ENCODE measurements around the gene KIAA1958. TPM values are rescaled to one million over a fixed set of nuclear protein-coding genes. Genes with fewer than 3 reads are reported as not detected.
A peak's percentile ranks its signal among the peaks of the same experiment; 100 is the strongest.

The KIAA1958 gene
- polyA plus RNA-seq, 2 of the 4 experiments (the other 2 are of a cell fraction), result 2.2 to 3.7 TPM

GRCh38 chr9:112575107-112575506 is 88.5 kb downstream of the KIAA1958 start:
- no peak for FAIRE-seq
- CTCF ChIA-PET, result no interaction called here
- TF ChIP-seq MAFK (IDR thresholded peaks at IDR 0.05; ENCODE audit: partially characterized antibody) (peak; percentile 84), HOXB5 (CRISPR knock-in tag; IDR thresholded peaks at IDR 0.05) (no peak)
- H3K27ac ChIP-seq, result no peak overlapping the region
- POLR2A ChIA-PET, result no interaction called here
- peaks cover 5% of the 10 kb centered on the region; the same call in 1 of the 3 replicates for H3K4me1 ChIP-seq
- no peak for ATAC-seq
- no peak overlapping the region for H3K4me3 ChIP-seq
- DNase-seq (ENCODE audit: low read depth in 1 of 2, low spot score in 1 of 2), result no peak
- no peaks in the 10 kb centered on the region for H3K9me3 ChIP-seq
- 92% methylated on average over 8 of the region's 8 CpGs for WGBS (ENCODE audit: missing lambda C conversion rate)
- no peak overlapping the region for H3K4me2 ChIP-seq

GRCh38 chr9:112581469-112582176 is 95.0 kb downstream of the KIAA1958 start:
- DNase-seq (ENCODE audit: low read depth in 1 of 2, low spot score in 1 of 2) (no peak), ATAC-seq (no peak), FAIRE-seq (no peak)
- Histone ChIP-seq H3K4me3 (no peak overlapping the region), H3K4me2 (no peak overlapping the region), H3K4me1 (no peaks in the 10 kb centered on the region), H3K9me3 (no peaks in the 10 kb centered on the region), H3K27ac (no peak overlapping the region)
- CTCF ChIA-PET, result no interaction called here
- WGBS (ENCODE audit: missing lambda C conversion rate), result 94% methylated on average over 7 of the region's 7 CpGs
- POLR2A ChIA-PET, result no interaction called here
- TF ChIP-seq ZSCAN20 (CRISPR knock-in tag; IDR thresholded peaks at IDR 0.05), result no peak
- TF ChIP-seq HES2 (IDR thresholded peaks at IDR 0.05), result no peak
- TF ChIP-seq CBX2 (IDR thresholded peaks at IDR 0.05; ENCODE audit: borderline replicate concordance, low read depth), result no peak
- no peak for TF ChIP-seq HEYL (CRISPR knock-in tag; IDR thresholded peaks at IDR 0.05)
- TF ChIP-seq RNF2 (IDR thresholded peaks at IDR 0.05; ENCODE audit: borderline replicate concordance, low read depth), result no peak
- TF ChIP-seq FOSB (CRISPR knock-in tag; IDR thresholded peaks at IDR 0.05), result no peak
- no peak for TF ChIP-seq EHF (CRISPR knock-in tag; IDR thresholded peaks at IDR 0.05)
- TF ChIP-seq HMGXB4 (CRISPR knock-in tag; IDR thresholded peaks at IDR 0.05; ENCODE audit: borderline replicate concordance), result no peak
- TF ChIP-seq MAZ (IDR thresholded peaks at IDR 0.05; ENCODE audit: borderline replicate concordance, low read depth, low read length), result no peak
- no peak for TF ChIP-seq MAFK (IDR thresholded peaks at IDR 0.05; ENCODE audit: partially characterized antibody)
- TF ChIP-seq BHLHE40 (IDR thresholded peaks at IDR 0.05; ENCODE audit: low read depth, low read length), result no peak
- TF ChIP-seq HDAC2 (IDR thresholded peaks at IDR 0.05), result no peak
- no peak for TF ChIP-seq ATOH8 (CRISPR knock-in tag; IDR thresholded peaks at IDR 0.05; ENCODE audit: low read depth)
- no peak for TF ChIP-seq ESRRA (IDR thresholded peaks at IDR 0.05; ENCODE audit: borderline replicate concordance, low read length)
- no peak for TF ChIP-seq KDM1A (IDR thresholded peaks at IDR 0.05; ENCODE audit: low read depth)
- TF ChIP-seq TP53 (CRISPR knock-in tag; IDR thresholded peaks at IDR 0.05), result no peak
- no peak for TF ChIP-seq EP300 (IDR thresholded peaks at IDR 0.05)

- POLR2A ChIA-PET, result no interaction called here
- Histone ChIP-seq H3K4me3 (no peak overlapping the region), H3K9me3 (no peaks in the 10 kb centered on the region), H3K27ac (no peak overlapping the region), H3K4me2 (no peak overlapping the region), H3K4me1 (no peaks in the 10 kb centered on the region)
- no peak for DNase-seq (ENCODE audit: low read depth in 1 of 2, low spot score in 1 of 2)
- no peak for ATAC-seq
- WGBS (ENCODE audit: missing lambda C conversion rate), result 86% methylated on average over 7 of the region's 7 CpGs
- TF ChIP-seq CBX8 (IDR thresholded peaks at IDR 0.05) (no peak), NPAS2 (CRISPR knock-in tag; IDR thresholded peaks at IDR 0.05; ENCODE audit: borderline replicate concordance) (no peak), RFX5 (IDR thresholded peaks at IDR 0.05) (no peak), MYC (IDR thresholded peaks at IDR 0.05; ENCODE audit: borderline replicate concordance, low read length) (no peak), POLR2A (IDR thresholded peaks at IDR 0.05; ENCODE audit: low read length) (no peak), BHLHE40 (IDR thresholded peaks at IDR 0.05; ENCODE audit: low read depth, low read length) (no peak), CHD2 (IDR thresholded peaks at IDR 0.05; ENCODE audit: low read length, partially characterized antibody) (no peak), CHD4 (IDR thresholded peaks at IDR 0.05; ENCODE audit: borderline replicate concordance) (no peak), JUN (IDR thresholded peaks at IDR 0.05) (no peak), ESRRA (IDR thresholded peaks at IDR 0.05; ENCODE audit: borderline replicate concordance, low read length) (no peak)
- CTCF ChIA-PET, result no interaction called here
- no peak for FAIRE-seq
These were observed 96.0 kb downstream of the KIAA1958 start for GRCh38 chr9:112582371-112583262.
